Stimulated activated CD4-positive, alpha-beta T cell treated with anti-CD3 and anti-CD28 coated beads, Interleukin-12 subunit alpha, Interleukin-12 subunit beta, amount 100 ng/mL, for 4 hours (primary cell): ENCODE results near the gene GPER1.

Experiments
- DNase-seq: peaks from one replicate; pipeline ENCODE4 v3.0.0-alpha.2; 2020

GPER1 gene

GRCh38 chr7:1054438-1054837 is 33.5 kb upstream of the GPER1 start:
- DNase-seq, result no peak

GRCh38 chr7:1054861-1055450 is 33.0 kb upstream of the GPER1 start:
- DNase-seq, result peak; percentile 45

- no peak for DNase-seq
Measured at GRCh38 chr7:1055491-1055955, 32.4 kb upstream of the GPER1 start.

GRCh38 chr7:1055956-1056784 is 31.7 kb upstream of the GPER1 start:
- DNase-seq, result no peak

GRCh38 chr7:1056785-1057410 is 31.0 kb upstream of the GPER1 start:
- no peak for DNase-seq

GRCh38 chr7:1057416-1058291 is 30.3 kb upstream of the GPER1 start:
- DNase-seq, result no peak

GRCh38 chr7:1058311-1058710 is 29.6 kb upstream of the GPER1 start:
- DNase-seq, result no peak

GRCh38 chr7:1058821-1059199 is 29.1 kb upstream of the GPER1 start:
- no peak for DNase-seq

- DNase-seq, result no peak
Measured at GRCh38 chr7:1059200-1060091, 28.5 kb upstream of the GPER1 start.

- DNase-seq, result no peak
Measured at GRCh38 chr7:1060315-1061072, 27.4 kb upstream of the GPER1 start.

GRCh38 chr7:1061180-1061579 is 26.7 kb upstream of the GPER1 start:
- DNase-seq, result no peak

GRCh38 chr7:1062296-1063294 is 25.3 kb upstream of the GPER1 start:
- DNase-seq, result no peak

GRCh38 chr7:1063361-1063760 is 24.6 kb upstream of the GPER1 start:
- DNase-seq, result no peak

- no peak for DNase-seq
Measured at GRCh38 chr7:1064581-1064980, 23.3 kb upstream of the GPER1 start.

- DNase-seq, result no peak
Measured at GRCh38 chr7:1065263-1065584, 22.7 kb upstream of the GPER1 start.

GRCh38 chr7:1065585-1066241 is 22.2 kb upstream of the GPER1 start:
- peak; percentile 80 for DNase-seq

GRCh38 chr7:1066242-1066588 is 21.7 kb upstream of the GPER1 start:
- no peak for DNase-seq

GRCh38 chr7:1068013-1068412 is 19.9 kb upstream of the GPER1 start:
- no peak for DNase-seq

GRCh38 chr7:1068619-1069018 is 19.3 kb upstream of the GPER1 start:
- no peak for DNase-seq
